ENCODE data around the gene NPPB.

NPPB gene

DNA sequence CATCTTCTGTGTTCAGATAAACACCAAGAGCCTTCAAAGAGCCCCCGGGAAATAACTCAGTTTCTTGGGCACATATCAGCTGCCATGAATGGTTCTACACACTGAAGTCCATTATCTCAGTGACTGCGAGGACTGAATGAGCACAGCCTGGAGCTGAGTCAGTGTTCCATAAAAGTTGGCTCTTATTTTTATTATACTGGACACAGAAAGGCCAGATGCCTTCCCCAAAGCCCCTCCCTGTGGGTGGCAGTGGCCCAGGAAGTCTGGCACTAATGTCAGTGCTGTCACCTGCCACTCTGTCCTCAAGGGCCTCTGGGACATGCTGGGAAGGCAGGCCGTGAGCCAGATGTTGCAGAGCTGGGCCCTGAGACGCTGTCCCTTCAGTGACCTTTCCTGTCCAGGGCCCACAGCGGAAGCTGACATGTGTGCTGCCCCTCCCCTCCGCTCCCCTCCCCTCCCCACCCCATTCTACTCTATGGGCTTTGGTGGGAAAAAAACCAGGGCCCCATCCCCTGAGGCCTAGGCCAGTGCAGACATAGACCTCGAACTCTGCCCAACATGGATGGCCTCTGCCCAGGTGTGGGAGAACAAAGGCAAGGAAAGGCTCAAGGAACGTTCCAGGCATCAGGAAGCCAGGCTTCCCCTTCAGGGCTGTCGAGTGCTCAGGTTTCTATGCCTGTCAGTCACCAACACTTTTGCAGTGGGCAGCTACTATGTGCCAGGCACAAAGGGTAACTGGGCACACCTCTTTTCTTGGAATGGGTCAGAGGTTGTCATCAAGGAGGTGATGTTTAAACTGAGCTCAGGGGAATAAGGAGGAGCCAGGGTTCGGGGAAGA, 22.4 kb upstream of the NPPB start:
- DNase-seq = no peak

DNA sequence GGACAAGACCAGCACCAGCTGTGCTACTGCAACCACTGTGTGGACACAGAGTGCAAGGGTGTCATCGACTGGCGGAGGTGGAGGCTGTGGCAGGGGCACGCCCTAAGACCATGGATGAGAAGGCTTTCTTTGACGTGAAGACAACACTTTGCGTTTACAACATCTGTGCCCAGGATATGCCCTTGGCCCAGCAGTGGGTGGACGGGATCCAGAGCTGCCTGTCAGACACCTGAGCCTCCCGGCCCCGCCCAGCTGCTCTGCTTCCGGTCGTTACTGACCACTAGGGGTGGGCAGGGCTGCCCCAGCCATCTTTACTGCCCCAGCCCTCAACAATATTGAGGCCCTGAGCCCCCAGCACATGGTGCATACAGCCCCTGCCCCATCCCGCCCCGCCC, 21.4 kb upstream of the NPPB start:
- no peak for DNase-seq

DNA sequence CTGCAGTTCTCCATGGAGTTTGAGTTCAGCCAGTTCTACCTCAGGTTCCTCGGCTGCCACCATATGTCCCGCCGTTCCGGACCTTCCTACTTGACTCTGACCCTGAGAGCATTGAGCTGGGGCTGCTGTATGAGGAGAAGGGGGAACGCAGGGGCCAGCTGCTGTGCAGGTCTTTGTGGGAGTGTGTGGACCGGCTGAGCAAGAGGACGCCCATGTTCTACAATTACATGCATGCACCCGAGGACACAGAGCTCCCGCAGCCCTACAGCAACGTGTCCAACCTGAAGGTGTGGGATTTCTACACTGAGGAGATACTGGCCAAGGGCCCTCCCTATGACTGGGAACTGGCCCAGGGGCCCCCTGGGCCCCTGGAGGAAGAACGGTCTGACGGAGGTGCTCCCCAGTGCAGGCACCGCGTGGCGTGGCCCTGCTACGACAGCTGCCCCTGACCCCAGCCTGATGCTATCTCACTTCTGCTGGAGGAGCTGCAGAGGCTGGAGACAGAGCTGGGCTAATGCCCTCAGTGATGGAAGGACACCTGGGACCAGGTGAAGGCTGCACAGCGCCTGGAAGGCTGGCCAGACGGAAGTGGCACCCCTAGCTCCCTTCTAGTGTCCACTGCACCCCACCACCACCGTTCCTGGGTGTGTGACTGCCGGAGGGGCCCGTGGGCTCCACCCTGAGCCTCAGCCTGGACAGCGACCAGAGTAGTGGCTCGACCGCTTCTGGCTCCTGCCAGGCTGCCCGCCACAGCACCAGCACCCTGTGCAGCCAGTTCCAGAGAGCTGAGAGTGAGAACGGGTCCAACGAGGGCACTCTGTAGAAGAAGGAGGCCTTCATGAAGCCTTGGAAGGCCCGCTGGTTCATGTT, 20.8 kb upstream of the NPPB start:
- no peak for DNase-seq

DNA sequence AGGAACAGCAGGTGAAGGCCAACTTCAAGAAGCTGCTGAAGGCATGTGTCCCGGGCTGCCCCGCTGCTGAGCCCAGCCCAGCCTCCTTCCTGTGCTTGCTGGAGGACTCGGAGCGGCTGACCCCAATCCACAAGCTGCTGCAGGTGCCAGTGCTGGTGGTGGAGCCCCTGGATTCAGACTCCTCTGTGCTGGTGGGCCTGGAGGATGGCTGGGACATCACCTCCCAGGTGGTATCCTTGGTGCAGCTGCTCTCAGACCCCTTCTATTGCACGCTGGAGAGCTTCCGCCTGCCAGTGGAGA, 20.1 kb upstream of the NPPB start:
- DNase-seq = no peak

DNA sequence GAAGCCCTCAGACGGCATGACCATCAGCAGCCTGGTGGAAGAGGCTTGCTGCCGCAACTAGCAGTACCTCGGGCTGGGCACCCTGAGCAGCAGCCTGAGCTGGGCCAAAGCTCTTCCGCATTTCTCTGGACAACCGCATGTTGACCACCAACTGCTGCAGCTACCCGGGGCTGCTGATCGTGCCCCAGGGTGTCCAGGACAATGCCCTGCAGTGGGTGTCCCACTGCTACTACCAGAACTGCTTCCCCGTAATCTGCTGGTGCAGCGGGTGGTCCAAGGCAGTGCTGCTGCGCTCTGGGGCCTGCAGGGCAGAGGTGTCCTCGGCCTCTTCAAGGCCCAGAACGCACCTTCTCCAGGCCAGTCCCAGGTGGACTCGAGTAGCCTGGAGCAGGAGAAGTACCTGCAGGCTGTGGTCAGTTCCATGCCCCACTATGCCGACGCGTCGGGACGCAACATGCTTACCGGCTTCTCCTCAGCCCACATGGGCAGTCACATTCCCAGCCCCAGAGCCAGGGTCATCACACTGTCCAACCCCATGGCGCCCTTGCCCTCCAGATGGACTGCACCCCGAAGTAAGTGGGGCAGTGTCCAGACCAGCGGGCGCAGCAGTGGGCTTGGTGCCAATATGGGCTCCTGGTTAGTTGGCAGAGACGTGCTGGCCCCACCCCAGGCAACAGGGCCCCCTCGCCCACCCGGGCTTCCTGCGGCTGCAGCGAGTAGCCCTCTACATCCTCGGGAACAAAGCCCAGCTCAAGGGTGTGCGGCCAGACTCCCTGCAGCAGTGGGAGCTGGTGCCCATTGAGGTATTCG, 19.5 kb upstream of the NPPB start:
- DNase-seq = no peak

DNA sequence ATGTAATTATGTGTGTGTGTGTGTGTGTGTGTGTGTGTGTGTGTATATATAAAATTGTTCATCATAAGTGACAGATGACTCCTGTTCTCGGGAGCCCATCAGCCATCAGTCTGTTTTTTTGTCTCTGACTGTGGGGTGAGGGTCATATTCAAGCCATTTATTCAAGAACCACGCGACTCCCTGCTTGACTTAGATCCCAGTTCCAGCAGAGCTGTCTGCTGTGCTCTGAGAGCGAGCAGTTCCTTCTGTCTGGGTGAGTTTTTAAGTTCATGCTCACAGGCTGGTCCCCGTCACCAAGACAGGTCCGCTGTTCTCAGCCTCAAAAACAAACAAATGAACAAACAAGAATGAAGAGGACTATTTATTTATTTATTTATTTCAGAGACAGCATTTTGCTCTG, 18.3 kb upstream of the NPPB start:
- no peak for DNase-seq

DNA sequence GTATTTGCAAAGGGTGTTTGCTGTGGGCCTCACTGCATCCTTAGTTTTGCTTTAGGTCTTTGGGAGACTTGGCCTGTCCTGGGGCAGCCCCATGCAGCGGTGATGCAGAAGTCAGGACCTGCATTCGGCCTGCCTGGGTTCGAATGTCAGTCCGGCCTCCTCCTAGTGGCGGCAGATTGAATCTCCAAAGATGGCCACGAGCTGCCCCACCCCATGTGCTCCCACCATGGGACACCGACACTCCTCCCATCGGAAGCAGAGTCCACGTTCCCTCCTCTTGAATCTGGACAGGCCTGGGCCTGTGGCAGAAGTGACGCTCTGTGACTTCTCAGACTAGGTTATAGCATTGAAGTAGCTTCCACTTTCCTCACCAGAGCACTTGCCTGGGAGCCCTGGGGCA, 16.3 kb upstream of the NPPB start:
- no peak for DNase-seq

DNA sequence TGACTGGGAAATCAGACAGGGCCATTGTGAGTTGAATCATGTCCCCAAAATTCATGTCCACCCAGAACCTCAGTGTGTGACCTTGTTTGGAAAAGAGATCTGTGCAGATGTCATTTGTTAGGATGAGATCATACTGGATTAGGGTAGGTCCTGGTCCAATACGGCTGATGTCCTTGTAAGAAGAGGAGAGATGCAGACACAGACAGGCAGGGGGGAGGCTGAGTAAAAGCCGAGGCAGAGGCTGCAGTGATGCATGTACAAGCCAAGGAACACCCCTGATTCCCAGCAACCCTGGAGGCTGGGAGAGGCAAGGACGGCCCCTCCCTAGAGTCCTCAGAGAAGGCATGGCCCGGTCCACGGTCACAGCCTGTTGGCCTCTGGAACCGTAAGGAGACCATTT, 15.9 kb upstream of the NPPB start:
- no peak for DNase-seq

DNA sequence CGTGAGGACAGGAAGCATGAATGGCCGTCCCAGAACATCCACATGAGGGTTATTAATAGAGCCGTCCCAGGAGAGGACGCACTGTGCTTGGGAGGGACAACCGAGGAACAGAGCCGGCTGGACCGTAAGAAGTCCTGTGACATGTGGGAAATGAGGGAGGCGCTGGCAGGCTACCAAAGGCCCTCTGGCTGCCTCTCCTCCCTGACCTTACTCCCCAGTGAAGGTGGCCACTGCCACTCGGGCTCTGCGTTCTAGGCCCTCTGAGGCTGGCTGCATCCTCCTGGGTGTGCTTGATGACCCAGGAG, 15.5 kb upstream of the NPPB start:
- DNase-seq = no peak

DNA sequence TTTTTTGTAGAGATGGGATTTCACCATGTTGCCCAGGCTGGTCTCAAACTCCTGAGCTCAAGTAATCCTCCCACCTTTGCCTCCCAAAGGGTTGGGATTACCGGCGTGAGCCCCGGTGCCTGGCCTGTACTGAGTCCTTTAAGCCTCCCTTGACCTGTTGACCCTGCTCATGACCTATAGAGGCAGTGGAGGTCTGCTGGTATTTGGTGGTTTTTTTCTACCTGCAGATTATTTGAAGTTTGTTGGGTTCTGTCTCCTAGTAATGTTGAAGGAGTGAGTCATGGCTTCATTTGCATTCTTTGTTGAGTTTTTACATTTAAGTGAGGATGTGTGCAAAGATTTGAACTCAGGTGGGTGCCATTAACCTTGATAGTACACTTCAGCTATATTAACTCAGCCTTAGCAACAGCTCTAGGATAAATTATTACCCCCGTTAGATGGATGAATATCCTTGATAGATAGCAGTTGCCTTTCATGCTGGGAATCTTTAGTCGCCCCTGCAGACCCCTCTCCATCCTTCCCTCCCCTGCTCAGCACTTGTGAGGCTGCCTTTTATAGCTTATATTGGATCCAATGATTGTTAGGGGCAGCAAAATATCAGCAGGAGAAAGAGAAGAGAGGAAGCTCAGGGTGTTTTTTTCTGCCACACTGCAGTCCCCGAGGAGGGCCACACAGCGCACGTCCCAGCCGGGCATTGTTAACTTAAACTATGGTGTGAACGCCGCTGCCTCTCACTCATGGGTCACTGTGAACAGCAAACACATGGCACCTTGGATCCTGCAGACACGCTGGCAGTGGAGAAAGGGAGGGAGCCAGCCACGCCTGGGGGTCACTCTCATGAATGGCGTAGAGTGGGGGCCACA, 14.9 kb upstream of the NPPB start:
- DNase-seq = no peak

DNA sequence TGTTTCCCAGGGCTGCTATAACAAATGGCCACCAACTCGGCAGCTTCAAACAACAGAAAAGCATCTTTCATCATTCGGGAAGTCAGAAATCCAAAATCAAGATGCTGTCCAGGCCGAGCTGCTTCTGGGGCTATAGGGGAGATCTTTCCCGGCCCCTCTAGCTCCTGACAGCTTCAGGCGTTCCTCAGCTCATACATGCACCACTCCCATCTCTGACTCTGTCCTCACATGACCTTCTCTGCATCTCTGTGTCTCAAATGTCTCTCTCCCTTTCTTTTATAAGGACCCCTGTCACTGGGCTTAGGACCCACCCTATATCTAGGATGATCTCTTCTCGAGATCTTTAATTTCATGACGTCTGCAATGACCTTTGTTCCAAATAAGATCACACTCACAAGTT, 13.8 kb upstream of the NPPB start:
- DNase-seq = no peak

DNA sequence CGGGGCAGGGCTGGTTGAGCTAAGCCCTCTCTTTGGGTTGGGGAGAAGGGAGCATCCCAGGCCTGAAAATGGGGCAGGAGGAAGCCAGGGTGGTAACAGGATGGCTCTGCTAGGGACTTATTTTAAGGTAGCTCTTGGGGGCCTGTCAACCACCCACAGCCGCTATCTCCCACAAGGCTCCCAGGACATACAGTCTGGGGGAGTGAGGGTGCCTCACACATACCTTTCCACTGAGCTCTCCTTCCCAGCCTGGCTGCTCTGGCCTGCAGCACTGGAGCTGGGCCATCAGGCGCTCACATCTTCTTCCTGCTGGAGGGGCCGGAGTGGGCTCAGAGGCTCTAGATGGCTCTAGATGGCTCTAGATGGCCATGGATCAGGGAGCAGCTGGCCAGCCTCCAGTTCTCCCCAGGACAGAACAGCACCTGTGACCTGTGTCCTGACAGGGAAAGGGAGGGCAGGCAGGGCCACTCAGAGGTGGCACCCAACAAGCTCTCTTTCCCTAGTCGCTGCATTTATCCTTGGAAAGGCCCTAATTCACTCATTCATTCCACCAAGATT, 11.0 kb upstream of the NPPB start:
- DNase-seq = no peak

DNA sequence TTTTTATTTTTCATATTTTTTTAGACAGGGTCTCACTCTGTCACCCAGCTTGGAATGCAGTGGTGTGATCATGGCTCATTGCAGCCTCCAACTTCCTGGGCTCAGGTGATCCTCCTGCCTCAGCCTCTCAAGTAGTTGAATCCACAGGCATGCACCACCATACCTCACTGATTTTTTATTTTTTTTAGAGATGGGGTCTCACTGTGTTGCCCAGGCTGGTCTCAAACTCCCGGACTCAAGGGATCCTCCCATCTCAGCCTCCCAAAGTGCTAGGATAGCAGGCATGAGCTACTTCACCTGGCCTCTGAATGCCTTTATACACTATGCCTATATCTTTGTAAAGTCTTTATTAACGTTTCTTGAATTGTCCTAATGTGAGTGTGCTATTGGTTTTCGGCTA, 10.4 kb upstream of the NPPB start:
- DNase-seq = no peak

DNA sequence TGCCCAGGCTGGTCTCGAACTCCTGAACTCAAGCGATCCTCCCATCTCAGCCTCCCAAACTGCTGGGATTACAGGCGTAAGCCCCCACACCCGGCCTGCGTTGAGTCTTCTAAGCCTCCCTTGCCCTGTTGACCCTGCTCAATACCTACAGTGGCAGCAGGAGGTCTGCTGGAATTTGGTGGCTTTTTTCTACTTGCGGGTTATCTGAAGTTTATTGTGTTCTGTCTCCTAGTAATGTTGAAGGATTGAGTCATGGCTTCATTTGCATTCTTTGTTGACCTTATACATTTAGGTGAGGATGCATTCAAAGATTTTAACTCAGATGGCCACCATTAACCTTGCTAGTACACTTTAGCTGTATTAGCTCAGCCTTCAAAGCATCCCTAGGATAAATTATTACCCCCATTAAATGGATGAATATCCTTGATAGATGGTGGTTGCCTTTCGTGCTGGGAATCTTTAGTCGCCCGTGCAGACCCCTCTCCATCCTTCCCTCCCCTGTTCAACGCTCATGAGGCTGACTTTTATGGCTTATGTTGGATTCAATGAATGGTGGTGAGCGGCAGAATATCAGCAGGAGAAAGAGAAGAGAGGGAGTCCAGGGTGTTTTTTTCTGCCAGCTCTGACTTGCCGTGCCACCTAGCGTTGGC, 9.7 kb upstream of the NPPB start:
- DNase-seq = no peak

DNA sequence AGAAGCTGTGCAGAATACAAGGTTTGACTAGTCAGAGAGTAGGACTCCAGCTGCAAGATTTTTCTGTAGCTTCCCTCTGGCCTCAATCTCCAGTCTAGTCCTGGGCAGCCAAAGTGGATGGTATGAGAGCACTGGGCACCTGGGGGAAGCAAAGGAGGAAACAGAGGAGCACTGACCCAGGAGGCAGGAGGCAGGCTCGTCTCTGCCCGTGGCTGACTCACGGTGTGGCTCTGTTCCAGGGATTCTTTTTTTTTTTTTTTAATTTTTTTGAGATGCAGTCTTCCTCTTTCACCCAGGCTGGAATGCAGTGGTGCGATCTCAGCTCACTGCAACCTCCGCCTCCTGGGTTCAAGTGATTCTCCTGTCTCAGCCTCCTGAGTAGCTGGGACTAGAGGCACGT, 4.1 kb upstream of the NPPB start:
- no peak for DNase-seq

DNA sequence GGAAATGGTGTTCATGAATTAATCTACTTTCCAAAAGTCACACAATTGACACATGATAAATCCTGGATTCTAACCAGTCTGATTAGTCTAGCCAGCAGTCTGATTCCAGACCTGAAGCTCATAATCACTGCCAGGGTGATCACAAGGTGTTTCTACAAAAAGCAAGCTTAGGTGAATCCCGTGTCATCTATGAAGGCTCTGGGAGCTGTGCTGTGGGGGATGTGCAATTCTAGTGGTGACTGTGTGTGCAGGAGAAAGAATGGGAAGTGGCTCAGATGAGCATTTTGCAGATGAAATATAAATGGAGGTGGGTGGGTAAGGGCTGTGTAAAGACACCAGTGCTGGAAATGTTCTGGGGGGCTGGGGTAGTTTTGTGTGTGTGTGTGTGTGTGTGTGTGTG, 1.8 kb upstream of the NPPB start:
- no peak for DNase-seq

DNA sequence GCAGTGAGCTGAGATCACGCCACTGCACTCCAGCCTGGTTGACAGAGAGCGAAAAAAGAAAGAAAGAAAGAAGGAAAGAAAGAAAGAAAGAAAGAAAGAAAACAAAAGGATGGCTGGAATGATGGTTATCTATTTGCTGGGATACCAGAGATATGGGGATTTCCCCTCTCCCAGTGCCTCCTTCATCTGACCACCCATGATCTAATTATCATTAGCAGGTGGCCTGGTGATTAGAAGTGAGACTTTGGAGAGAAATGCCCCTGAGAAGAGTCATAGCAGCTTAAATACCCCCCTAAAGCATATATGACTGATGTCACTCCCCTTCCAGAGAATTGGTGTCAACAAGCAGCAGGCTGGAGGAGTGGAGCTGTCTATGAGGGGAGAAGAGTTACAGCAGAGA, 1.3 kb upstream of the NPPB start:
- no peak for DNase-seq

DNA sequence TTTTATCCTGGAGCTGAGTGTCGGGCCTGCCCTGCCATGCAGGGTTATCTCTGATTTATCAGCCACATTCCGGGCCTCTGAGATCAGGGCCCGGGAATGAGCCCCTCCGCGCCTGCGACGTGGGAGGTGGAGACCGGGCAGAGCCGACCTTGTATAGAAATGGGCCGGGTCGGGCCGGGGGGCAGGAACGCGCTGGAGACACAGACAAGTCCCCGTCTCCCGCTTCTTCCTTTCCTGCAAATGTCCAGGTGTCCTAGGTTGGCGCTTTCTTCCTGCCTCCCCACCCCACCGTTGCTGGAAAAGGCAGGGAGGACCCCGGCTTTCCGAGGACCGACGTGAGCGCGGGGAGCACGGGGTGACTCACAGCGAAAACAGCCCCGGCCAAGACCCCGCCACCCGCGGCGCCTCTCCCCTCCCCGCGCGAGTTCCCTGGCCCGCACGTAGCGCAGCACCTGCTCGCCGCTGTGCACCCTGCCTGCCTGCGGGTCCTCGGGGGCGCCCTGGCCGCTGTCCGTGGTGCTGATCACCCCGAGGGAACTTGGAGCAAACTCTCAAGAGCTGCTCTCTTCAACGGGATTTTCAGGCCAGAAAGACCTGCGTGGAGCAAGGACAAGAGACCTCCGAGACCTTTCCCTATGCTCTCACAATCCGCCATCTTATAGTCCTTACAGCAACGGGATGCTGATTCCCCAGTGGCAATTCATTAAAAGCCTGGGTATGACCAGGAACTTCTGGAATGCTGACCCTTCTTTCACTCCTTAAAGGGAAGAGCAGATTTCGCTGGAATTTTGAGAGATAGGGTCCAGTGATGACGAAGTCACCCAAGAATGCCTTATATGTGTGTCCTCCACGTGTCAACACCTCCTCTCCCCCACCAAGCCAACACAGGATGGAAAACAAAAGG, 475 bp upstream of the NPPB start:
- no peak for DNase-seq

DNA sequence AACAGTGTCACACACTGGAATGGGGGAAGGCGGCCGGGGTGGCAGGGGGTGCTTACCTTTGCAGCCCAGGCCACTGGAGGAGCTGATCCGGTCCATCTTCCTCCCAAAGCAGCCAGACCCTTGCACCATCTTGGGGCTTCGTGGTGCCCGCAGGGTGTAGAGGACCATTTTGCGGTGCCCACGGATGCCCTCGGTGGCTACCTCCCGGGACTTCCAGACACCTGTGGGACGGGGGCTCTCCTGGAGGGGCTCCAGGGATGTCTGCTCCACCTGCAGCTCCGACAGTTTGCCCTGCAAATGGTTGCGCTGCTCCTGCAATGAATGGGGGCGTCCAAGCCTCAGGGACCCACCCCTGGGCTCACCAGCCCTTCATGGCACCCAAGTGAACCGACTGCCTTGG, 587 bp downstream of the NPPB start:
- DNase-seq = no peak

DNA sequence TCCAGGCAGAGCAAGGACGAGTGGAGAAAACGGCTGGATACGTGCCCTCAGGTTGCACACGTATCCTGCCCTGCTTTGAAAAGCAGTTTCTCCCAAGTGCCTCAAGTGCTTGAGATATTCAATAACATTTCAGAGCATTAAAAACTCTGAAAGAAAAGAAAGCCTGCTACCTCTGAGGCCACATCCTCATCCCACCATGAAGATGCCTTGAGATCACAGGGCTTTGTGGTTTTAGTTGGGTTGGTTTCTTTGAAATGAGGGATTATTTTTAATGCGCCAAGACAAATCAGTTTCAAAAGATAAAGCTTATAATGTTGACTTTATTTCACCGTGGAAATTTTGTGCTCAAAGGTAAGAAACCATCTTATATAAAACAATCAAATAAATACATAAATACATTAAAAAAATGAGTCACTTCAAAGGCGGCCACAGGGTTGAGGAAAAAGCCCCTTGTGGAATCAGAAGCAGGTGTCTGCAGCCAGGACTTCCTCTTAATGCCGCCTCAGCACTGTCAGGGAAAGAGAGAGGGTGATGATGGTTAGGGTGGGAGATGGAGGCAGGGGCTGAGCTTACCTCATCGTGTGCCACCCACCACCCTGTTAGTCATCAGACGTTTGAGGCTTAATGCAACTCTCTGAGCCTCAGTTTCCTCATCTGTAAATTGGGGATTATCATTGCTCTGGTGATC, 1.4 kb downstream of the NPPB start:
- DNase-seq = no peak

Measured in NCI-H1105 treated with DMSO at 0.1 percent for 48 hours (cell line).